HG02938 (cell line): Measurements from ENCODE around the gene MAML2.

Experiments used
- ATAC-seq: cut with Tn5 transposase; IDR thresholded peaks from one replicate; pipeline ENCODE4 v1.9.1; 2021; ENCODE audit warnings: mild to moderate bottlenecking, moderate library complexity; ENCODE audit not compliant: unreplicated experiment

MAML2 gene

DNA sequence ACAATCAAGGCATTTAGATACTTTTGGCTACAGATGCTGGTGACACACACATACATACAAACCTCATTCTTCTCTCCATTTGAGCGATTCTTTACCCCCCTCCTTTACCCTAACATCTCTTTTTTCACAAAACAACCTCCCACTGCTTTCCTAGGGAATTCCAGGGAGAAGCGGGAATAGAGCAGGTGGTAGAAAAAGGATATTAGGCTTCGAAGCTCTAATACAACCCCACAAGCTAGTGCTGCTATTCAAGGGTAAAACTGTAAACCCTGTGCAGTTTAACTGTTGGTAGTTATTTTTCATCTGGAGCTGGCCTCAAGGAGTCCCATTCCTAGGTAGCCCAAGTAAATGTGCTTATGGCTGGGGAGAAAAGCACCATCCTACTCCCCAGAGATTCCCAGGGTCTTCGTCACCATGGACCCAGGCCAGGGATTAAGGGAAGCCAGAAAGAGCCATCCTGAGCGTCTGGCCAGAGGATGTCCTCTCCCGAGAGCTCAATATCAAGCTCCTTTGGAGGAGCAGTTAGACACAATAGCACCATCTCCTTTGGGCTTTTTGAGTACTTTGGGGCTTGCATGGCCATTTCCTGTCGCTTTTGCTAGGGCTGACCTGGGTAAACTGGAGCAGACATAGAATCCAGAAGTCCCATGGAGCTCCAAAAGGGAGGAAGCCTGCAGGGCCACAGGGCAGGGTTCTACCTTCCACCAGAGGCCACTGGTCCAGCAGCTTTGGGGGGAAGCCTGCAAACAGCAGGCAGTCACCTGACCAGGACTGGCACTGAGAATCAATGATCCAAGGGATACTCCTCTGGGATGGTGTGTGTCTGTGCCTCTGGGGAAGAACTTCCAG is 3.1 kb downstream of the MAML2 start:
- ATAC-seq: no peak

DNA sequence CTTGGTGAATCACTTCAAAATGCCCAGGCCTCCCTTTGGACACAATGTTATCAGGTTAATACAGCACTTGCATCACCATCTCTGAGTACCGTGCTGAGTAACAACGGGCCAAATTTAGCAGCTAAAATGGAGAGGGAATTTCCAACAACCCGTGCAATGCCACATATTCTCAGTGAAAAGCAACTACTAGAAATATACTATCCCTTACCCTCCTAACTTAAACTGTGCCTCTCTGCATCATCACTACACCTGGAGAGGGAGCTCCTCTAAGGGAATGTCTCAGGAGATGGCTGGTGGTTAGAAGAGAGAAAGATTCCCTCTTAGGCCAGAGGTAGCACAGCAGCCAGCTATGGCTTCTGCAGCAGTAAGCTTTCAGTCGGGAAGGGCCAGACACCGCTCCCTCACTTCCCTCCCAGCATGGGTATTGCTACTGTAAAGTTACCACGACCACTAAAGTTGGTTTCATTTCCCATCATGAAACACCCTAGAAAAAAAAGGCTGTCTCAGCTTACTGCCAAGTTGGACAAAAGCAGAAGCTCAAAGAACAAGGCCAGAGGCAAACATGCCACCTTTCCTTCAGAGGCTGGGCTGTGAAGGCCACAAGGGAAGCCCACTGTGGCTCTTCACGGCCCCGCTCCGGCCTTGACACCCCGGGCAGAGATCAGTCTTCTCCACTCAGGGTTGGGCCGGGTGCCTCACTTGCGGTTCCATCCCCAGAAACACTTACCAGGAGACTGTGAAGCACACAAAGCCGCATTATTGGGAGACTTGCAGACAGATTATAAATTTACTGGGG is 3.9 kb downstream of the MAML2 start:
- ATAC-seq: peak; percentile 38

DNA sequence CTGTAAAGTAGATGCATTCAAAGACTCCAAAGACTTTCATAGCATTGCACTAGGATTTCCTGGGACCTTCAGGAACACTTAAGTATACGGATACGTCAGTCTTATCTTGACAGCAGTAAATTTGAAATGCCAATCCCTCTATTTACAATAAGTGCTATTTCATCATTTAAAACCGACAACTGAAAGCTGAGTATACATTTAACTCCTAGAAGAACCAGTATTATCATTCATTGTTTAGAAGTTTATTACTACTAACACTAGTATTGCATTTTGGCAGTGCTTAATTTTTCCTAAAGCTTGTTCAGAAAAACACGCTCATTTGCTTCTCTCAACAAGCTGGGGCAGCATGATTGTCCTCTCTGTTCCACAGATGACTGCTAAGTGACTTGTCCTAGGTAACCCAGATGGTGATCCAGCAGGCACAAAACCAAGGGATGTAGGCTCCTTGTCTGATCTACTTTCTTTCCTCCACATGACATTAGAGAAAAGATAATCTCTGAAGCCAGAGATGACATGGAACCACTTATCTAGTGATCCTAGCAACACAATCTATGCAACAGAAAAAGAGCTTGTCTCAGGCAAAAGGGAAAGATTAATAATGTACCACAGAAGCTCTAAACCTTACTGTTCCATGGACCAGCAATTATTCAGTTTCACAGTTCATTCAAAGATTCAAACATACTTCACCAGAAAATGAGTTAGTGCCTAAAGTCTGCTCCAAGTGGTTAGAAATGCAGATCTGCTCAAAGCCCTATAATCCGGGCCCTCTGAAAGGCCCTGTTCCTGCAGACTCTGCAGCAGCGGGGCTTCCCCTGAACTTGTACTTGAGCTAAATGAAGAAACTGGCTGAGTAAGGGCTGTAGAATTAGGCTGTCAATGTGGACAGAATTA is 5.2 kb downstream of the MAML2 start:
- peak; percentile 34 for ATAC-seq

DNA sequence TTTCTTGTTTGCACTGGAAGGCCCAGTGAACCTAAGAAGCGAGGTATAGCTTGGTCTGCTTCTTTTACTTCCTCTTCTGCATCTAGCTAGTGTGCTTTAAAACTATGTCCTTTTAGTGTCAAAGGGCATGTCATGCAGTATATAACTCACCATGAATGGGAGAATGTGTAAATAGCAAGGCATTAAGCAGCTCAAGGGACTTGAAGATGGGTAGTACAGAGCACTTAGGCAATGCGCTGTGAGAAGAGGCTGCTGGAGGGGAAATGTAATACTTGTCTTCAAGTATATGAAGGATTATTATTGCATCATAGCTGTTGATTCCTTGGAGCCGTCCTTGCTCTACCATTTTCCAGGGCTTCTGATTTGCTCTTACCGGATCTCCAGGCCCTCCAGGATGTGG is 7.6 kb downstream of the MAML2 start:
- no peak for ATAC-seq

DNA sequence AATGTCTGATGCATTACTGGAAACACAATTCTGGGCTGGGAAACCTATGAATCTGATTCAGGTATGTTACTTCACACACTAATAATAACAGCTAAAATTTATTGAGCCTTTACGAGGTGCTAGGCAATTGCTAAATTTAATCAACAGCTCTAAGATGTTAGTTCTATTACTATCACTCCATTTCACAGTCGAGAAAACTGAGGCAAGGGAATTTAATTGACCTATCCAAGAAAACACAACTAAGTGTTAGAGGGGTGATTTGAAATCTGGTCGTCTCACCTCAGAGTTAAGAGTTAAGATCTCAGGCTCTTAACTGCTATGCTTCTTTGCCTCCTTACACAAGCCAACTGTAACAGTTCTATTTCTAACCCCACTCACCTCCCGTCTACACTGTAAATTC is 8.8 kb downstream of the MAML2 start:
- no peak for ATAC-seq

DNA sequence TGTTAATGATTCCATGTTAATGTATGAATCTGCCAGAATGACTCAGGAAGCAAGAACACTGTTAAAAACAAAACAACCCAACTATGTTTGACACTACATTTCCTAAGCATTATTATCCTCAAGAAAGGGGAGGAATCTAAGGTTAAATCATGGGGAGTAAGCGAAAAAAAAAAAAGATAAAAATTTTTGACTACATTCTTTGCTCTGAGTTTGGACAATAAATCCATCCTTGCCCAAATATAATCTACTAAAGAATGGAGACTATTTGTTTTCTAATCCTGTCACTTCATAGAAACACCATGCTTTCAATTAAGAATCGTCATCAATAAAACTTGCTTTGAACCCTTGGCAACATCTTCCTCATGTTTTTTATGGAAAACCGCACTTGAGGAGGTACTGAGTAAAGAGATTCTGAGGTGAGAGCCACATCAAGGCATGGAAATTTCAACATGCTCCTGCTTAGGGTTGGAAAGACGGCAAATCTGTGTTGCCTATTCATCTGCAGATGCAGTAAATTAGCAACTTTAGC is 9.7 kb downstream of the MAML2 start:
- ATAC-seq: no peak

DNA sequence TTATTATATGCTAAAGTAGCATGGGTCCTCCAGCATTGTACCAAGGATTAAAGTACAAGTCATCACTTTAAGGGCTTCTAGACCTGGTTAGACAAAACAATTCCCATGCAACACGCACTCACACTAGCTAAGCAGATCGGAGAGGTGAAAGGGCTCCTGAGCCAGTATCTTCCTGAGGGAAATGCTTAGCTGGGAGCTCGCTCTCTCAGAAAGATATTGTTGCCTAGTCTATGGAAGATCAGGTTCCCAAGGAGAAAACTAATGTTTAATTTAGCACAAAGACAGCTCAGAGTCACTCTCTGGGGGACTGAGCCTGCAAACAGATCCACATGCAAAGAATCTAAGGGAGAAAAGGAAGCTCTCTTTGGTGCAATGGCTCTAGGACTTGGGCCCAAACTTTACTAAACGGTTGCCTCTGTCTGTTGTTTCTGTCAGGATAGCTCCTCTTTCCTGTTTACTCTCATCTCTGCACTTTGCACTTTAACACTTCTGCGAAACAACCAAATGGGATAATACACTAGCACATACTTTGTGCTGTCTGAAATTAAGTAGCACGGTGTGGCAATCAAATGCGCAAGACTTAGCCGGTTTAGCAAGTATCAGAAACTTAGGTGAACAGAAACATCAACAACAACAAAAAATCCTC is 10.7 kb downstream of the MAML2 start:
- no peak for ATAC-seq

DNA sequence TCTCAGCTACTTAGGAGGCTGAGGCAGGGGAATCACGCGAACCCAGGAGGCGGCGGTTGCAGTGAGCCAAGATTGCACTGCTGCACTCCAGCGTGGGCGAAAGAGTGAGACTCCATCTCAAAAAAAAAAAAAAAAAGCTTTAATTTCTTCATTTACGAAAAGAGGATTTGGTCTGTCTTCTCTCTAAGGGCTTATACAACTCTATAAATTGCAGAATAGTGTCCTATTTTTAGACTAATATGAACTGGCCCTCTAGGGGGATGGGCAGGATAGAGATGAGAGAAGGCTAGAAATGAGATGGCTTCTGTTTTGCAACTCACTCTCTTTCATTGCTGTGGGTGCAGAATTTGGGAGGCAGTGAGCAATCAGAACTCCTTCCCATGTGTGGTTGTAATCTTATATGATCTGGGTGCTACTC is 11.3 kb downstream of the MAML2 start:
- no peak for ATAC-seq

DNA sequence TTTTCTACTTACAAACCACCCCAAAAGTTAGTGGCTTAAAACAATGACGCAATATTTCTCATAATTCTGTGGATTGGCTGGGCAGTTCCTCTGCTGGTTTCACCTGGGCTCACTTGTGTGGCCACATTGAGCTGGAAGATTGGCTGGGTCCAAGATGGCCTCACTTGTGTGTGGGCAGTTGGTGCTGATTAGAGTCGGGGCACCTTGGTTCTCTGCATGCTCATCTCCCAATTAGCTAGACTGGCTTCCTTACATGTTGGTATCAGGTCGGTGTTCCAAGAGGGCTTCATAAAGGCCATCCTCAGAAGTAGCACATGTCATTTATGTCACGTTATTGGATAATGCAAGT is 12.5 kb downstream of the MAML2 start:
- no peak for ATAC-seq

DNA sequence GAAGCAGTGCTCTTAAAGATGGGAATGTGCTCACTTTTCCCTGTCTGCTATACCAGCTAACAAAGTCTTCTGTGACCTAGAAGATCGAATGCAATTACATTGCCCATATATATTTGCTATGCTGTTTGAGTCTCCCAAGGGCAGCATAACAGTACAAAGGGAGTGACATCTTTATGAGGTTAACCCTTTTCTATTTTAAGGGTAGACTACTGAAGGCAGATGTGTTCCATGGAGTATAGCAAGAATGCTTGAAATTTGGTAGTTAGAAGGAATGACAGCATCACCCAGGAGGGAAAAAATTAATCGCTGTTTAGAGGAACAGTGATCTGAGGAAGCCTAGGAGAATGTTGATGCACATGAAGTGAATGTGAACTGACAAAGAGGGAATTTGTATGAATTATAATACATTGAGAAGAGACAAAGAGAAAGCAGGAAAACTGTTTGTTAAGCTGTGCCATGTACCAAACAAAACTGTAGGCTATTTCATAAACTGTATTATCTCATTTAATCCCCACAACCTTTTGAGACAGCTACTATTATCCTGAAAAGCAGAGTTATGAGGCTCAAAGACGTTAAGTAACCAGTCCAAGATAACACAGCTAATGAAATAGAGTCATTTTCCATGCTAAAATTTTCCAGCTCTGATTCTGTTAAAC is 13.0 kb downstream of the MAML2 start:
- ATAC-seq: no peak

DNA sequence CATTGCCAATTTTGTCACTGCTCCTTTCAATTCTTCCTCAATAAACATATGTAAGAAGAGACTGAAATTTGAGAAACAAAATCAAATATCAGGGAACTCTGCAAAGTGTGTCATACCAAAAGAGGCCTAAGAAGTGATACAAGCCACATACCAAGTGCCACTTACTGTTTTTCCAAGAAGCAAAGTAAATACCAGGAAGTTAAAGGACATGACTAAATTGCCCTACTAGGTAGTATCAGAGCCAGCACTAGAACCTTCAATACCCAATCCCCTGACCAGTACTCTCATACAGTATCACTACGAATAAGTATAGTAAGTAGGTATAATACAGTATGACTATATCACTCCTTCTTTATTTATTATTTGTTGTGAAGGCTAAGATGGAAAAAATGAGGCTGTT is 13.6 kb downstream of the MAML2 start:
- ATAC-seq: no peak

DNA sequence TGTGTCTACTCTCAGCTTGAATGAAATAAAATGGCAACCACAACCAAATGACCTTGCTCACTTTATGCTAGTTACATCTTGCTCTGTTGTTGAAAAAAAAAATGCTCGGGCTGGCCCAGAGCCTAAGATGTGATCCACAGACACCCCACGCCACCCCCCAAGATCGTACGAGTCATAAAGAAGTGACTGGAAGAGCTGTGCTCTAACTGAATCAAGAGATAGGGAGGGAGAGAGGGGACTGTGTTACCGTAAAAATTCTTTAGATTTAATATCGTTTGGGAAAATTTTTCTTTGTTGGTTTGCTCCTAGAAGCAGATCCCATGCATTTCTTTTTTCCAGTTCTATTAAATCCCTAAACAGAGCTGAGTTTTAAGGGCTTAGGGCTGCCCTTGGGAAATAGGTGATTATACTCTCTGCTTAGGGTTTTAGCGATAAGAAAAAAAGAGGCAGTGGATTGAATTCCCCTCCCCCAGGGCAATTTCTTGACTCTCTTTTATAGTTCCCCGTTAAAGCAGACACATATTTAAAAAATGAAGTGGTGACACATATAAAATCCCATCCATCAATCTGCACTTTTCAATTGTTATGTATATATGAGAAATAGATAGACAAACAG is 14.5 kb downstream of the MAML2 start:
- ATAC-seq: no peak

DNA sequence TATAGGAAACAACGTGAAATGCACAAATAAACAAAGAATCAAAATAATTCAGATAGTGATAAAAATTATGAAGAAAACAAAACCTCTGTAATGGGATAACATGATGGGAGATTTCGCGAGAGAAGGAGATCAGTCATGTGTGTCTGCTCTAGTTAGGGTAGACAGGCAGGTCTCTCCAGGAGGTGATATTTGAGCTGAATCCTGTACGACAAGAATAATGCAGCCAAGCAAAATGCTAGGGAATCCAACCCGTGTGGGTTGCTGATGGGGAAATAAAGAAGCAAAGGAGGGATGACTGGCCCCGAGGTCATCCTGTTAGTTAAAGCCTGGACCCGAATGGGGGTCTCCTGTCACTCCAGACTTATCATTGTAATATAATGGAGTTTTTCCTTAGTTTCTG is 16.0 kb downstream of the MAML2 start:
- no peak for ATAC-seq

DNA sequence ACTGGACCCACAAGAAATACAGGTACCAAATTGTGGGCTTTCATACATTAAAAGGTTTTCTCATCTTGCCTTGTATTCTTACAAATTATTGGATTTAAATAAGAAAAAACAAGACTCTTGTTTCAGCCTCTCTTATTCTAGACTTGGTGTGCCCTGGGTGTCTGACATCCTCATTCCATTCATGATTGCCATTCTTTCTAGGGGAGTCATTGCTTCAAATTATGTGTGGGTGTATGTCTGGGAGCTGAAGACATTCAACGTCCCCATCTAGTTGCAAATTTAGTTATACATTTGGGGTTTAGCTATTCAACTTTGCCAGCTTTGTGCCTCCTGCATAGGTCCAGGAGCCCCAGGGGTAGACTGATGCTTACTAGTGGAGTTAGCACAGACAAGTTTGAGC is 18.1 kb downstream of the MAML2 start:
- no peak for ATAC-seq

DNA sequence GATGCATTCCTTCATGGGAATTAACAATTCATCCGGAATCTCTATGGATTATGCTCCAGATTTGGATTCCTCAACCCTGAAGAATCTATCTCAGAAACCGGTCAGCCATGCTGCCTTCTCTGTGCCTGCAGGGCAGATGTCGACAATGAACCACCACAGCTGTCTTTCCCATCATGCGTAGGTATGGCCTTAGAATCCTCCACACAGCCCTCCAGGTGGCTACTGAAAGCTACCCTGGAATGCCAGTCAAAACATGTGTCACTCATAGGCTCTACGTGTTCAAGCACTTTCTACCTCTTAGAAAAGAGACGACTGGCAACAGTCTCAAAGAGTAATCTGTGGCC is 19.4 kb downstream of the MAML2 start:
- ATAC-seq: no peak

DNA sequence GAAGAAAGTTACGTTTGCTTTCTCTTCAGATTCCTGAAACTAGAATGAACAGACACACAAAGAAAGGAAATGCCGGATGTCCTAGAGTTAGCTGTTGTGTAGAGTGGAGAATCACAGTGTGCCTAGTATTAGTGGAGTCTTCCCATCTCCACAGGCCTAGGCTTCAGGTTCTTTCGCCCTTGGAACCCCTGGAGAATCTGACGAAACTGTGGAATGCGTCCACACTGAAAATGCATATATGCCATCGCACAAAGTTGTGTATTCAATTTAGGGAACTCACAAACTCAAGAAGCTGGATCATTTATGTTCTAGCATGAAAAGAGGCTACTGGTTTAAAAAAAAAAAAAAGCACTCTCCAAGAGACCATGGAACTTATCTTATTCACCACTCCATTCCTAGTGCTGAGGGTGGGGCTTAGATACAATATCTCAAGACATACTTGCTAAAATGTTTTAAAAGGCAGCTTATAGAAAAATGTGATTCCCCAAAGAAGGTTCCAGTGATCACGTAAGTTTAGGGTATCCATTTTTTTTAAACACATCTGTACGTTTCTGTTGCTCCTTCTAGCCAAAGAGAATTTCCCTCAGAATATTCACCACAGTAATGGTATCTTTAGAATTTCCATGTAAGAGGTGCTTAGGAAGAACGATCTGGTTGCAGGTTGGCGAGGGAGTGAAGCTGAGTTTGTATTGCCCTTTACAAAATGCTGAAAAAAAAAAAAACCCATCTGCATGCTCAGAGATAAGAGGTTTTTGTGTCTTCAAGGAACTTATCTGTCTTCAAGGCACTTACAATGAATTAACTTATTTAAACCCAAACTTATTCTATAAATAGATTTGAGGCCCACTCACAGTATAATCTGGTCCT is 20.0 kb downstream of the MAML2 start:
- no peak for ATAC-seq

DNA sequence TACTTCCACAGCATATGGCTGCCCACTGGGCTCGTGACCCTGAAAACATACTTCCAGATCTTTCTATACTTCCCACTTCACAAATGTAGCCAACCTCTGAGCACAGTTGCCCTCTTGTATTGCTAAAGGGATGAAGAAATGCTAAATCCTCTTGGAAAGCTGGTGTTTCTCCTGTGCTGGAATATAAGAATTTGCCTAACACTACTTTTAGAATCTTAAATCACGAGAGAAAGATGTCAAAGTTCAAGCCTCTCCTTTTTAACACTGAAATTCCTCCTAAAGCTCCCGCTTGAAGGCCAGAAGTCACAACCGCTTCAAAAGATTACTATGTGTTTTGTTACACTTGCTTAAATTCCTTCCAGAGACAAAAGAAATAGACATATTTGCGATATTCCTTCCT is 21.9 kb downstream of the MAML2 start:
- ATAC-seq: no peak

DNA sequence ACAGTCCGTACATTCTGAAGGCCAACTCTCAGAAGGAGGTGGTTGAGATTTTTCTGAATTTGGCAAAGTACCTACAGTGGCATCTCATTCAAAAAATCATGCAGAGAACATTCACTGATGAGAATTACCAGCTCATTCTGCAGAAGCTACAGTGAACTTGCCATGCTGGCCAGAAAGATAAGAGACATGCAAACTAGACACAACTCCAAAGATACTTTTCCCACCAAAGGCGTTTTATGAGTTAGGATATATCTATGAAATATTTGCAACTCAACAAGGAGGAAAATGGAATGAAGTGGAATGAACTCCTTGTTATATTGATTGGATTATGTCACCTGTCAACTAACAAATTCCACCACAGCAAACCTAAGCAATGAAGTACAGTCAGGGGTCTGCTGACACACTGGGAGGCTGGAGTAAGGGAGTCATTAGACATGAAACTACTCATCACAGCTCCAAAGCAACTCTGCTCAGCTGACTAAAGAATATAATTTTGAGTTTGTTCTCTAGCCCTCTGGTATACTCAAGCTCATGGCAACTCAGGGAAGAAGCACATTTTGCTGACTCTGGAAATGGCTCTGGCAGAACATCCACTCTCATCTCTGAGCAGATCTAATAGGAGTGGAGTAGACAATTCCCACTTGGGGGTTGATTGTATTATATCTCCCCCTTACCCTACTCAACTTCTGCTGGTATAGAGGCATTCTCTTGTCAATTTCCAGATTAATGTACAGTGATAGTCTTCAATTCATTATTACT is 22.9 kb downstream of the MAML2 start:
- ATAC-seq: no peak
